Measurements from ENCODE around the gene MFSD2A.

DNA sequence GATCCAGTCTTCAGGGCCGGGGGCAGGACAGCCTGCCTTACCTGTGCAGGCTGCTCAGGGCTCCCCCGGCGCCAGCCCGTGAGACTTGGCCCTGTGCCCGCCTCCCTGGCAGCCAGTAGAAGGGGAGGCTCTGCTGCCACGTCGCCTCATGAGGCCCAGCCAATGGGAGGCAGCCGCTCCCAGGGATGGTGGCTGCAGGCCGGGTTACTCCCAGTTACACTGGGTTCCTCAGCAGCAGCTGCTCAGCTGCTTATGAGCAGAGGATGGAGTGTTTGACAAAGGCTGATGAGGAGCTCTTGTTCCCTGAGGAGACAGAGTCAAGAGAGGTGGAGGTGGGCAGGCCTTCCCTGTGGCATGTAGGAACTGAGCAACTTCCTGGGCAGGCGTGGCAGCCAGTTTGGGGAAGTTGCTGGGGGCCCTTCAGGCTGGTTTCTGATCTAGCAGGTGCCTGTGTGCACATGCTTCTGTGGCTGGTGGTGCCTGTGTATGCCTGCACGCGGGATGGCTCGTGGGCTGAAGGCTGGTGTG, 5.5 kb downstream of the MFSD2A start:
- no peak for TF ChIP-seq ZFX (CRISPR knock-in tag; IDR thresholded peaks at IDR 0.05)
- TF ChIP-seq ZNF778 (CRISPR knock-in tag; IDR thresholded peaks at IDR 0.05): no peak
- no peak for TF ChIP-seq MXI1 (IDR thresholded peaks at IDR 0.05; ENCODE audit: low read depth, low read length)
- TF ChIP-seq, protein P1, sequence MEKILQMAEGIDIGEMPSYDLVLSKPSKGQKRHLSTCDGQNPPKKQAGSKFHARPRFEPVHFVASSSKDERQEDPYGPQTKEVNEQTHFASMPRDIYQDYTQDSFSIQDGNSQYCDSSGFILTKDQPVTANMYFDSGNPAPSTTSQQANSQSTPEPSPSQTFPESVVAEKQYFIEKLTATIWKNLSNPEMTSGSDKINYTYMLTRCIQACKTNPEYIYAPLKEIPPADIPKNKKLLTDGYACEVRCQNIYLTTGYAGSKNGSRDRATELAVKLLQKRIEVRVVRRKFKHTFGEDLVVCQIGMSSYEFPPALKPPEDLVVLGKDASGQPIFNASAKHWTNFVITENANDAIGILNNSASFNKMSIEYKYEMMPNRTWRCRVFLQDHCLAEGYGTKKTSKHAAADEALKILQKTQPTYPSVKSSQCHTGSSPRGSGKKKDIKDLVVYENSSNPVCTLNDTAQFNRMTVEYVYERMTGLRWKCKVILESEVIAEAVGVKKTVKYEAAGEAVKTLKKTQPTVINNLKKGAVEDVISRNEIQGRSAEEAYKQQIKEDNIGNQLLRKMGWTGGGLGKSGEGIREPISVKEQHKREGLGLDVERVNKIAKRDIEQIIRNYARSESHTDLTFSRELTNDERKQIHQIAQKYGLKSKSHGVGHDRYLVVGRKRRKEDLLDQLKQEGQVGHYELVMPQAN (IDR thresholded peaks at IDR 0.05; ENCODE audit: borderline replicate concordance): no peak
- no peak for TF ChIP-seq HEY1 (CRISPR knock-in tag; IDR thresholded peaks at IDR 0.05; ENCODE audit: borderline replicate concordance)
- TF ChIP-seq, protein P2, sequence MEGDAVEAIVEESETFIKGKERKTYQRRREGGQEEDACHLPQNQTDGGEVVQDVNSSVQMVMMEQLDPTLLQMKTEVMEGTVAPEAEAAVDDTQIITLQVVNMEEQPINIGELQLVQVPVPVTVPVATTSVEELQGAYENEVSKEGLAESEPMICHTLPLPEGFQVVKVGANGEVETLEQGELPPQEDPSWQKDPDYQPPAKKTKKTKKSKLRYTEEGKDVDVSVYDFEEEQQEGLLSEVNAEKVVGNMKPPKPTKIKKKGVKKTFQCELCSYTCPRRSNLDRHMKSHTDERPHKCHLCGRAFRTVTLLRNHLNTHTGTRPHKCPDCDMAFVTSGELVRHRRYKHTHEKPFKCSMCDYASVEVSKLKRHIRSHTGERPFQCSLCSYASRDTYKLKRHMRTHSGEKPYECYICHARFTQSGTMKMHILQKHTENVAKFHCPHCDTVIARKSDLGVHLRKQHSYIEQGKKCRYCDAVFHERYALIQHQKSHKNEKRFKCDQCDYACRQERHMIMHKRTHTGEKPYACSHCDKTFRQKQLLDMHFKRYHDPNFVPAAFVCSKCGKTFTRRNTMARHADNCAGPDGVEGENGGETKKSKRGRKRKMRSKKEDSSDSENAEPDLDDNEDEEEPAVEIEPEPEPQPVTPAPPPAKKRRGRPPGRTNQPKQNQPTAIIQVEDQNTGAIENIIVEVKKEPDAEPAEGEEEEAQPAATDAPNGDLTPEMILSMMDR (IDR thresholded peaks at IDR 0.05 in 2 of 3, conservative IDR thresholded peaks at IDR 0.05 in 1 of 3; ENCODE audit: insufficient read depth in 2 of 3, low read depth in 1 of 3, low read length in 3 of 3): no peak
- TF ChIP-seq, protein P3, sequence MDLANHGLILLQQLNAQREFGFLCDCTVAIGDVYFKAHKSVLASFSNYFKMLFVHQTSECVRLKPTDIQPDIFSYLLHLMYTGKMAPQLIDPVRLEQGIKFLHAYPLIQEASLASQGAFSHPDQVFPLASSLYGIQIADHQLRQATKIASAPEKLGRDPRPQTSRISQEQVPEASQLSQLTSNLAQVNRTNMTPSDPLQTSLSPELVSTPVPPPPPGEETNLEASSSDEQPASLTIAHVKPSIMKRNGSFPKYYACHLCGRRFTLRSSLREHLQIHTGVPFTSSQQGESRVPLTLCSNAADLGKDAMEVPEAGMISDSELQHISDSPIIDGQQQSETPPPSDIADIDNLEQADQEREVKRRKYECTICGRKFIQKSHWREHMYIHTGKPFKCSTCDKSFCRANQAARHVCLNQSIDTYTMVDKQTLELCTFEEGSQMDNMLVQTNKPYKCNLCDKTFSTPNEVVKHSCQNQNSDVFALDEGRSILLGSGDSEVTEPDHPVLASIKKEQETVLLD (IDR thresholded peaks at IDR 0.05): no peak
- TF ChIP-seq, protein P4, sequence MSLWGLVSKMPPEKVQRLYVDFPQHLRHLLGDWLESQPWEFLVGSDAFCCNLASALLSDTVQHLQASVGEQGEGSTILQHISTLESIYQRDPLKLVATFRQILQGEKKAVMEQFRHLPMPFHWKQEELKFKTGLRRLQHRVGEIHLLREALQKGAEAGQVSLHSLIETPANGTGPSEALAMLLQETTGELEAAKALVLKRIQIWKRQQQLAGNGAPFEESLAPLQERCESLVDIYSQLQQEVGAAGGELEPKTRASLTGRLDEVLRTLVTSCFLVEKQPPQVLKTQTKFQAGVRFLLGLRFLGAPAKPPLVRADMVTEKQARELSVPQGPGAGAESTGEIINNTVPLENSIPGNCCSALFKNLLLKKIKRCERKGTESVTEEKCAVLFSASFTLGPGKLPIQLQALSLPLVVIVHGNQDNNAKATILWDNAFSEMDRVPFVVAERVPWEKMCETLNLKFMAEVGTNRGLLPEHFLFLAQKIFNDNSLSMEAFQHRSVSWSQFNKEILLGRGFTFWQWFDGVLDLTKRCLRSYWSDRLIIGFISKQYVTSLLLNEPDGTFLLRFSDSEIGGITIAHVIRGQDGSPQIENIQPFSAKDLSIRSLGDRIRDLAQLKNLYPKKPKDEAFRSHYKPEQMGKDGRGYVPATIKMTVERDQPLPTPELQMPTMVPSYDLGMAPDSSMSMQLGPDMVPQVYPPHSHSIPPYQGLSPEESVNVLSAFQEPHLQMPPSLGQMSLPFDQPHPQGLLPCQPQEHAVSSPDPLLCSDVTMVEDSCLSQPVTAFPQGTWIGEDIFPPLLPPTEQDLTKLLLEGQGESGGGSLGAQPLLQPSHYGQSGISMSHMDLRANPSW (CRISPR knock-in tag; IDR thresholded peaks at IDR 0.05): no peak

Measured in K562 (cell line).